Ovary (tissue), 3 donors: ENCODE results near the gene FSTL3.

Experiments used
- CTCF ChIP-seq, 3 donors: fragments of 450-650 bp in 2 of 3; fragments of 200-600 bp in 1 of 3; IDR thresholded peaks; one replicate each; pipeline versions ENCODE4 v1.5.1 to v1.8.0; 2016 to 2022; ENCODE audit warnings: antibody characterized with exemption in 3 of 3, mild to moderate bottlenecking in 1 of 3
- EP300 ChIP-seq: sonication (generic); formaldehyde crosslinking; IDR thresholded peaks from one replicate; pipeline ENCODE4 v1.6.1; 2017; ENCODE audit warnings: antibody characterized with exemption
- donor health status: DM: no; HTN: no; CAD: no.

GRCh38 chr19:726993-727956 lies 51.1 kb downstream of the FSTL3 start:
- TF ChIP-seq CTCF (IDR thresholded peaks at IDR 0.05) (no peak), EP300 (no peak)
